Measurements from ENCODE around the gene SCRN2. TPM values are rescaled to one million over a fixed set of nuclear protein-coding genes. Genes with fewer than 3 reads are reported as not detected.

SCRN2 gene
- total and polyA plus RNA-seq, 2 of the 13 experiments (the other 11 are each of a cell fraction or from before 2014, with no cell fraction given): 21.7 to 29.5 TPM

- no peak for TF ChIP-seq GLI4 (CRISPR knock-in tag; IDR thresholded peaks at IDR 0.05; ENCODE audit: borderline replicate concordance)
- no peak for TF ChIP-seq ZNF639 (CRISPR knock-in tag; conservative IDR thresholded peaks at IDR 0.05)
- TF ChIP-seq ZC3H13 (CRISPR knock-in tag; IDR thresholded peaks at IDR 0.05): no peak
- TF ChIP-seq, protein P1, sequence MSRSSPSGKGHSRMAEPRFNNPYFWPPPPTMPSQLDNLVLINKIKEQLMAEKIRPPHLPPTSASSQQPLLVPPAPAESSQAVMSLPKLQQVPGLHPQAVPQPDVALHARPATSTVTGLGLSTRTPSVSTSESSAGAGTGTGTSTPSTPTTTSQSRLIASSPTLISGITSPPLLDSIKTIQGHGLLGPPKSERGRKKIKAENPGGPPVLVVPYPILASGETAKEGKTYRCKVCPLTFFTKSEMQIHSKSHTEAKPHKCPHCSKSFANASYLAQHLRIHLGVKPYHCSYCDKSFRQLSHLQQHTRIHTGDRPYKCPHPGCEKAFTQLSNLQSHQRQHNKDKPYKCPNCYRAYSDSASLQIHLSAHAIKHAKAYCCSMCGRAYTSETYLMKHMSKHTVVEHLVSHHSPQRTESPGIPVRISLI (CRISPR knock-in tag; IDR thresholded peaks at IDR 0.05; ENCODE audit: borderline replicate concordance): no peak
- TF ChIP-seq ZNF333 (CRISPR knock-in tag; IDR thresholded peaks at IDR 0.05; ENCODE audit: borderline replicate concordance): no peak
- no peak for TF ChIP-seq POGZ (CRISPR knock-in tag; IDR thresholded peaks at IDR 0.05)
- TF ChIP-seq, protein P2, sequence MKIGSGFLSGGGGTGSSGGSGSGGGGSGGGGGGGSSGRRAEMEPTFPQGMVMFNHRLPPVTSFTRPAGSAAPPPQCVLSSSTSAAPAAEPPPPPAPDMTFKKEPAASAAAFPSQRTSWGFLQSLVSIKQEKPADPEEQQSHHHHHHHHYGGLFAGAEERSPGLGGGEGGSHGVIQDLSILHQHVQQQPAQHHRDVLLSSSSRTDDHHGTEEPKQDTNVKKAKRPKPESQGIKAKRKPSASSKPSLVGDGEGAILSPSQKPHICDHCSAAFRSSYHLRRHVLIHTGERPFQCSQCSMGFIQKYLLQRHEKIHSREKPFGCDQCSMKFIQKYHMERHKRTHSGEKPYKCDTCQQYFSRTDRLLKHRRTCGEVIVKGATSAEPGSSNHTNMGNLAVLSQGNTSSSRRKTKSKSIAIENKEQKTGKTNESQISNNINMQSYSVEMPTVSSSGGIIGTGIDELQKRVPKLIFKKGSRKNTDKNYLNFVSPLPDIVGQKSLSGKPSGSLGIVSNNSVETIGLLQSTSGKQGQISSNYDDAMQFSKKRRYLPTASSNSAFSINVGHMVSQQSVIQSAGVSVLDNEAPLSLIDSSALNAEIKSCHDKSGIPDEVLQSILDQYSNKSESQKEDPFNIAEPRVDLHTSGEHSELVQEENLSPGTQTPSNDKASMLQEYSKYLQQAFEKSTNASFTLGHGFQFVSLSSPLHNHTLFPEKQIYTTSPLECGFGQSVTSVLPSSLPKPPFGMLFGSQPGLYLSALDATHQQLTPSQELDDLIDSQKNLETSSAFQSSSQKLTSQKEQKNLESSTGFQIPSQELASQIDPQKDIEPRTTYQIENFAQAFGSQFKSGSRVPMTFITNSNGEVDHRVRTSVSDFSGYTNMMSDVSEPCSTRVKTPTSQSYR (CRISPR knock-in tag; IDR thresholded peaks at IDR 0.05; ENCODE audit: borderline replicate concordance): no peak
- TF ChIP-seq ZSCAN21 (CRISPR knock-in tag; IDR thresholded peaks at IDR 0.05; ENCODE audit: borderline replicate concordance): no peak
- TF ChIP-seq ZNF572 (CRISPR knock-in tag; IDR thresholded peaks at IDR 0.05): no peak
- no peak for TF ChIP-seq NBN (conservative IDR thresholded peaks at IDR 0.05)
- TF ChIP-seq ZNF547 (CRISPR knock-in tag; IDR thresholded peaks at IDR 0.05): no peak
- no peaks in the 10 kb centered on the region for H4K20me1 ChIP-seq (ENCODE audit: insufficient read depth, low read length)
- H3K27ac ChIP-seq (ENCODE audit: extremely low read length, insufficient read depth, low read length): no peak overlapping the region
- no peak overlapping the region for H3K4me2 ChIP-seq (ENCODE audit: low read depth, low read length)
- no peak for ATAC-seq
- H3K79me2 ChIP-seq (ENCODE audit: insufficient read depth, low read length): no peaks in the 10 kb centered on the region
- BruUV-seq (replicated peaks): no TSS peak
- H2AFZ ChIP-seq (ENCODE audit: low read length): no peak overlapping the region
- intact Hi-C loops (cut with micrococcal nuclease; ENCODE audit: unreplicated experiment): loop anchor here (5.0 kb wide), 1 partner anchor 651 kb away; no protein-coding TSS in a partner anchor
- in situ Hi-C loops (cut with HindIII; ENCODE audit: extremely low pct_ligation_motif_present, low pct_unique_long_range_greater_than_20kb): no loop called here
- H3K9ac ChIP-seq (ENCODE audit: insufficient read depth, low read depth, low read length): no peak overlapping the region
- peaks cover 6% of the 10 kb centered on the region for H3K4me1 ChIP-seq (ENCODE audit: insufficient read depth, low read length)
- CTCF ChIA-PET (ENCODE audit: low intra/inter-chr PET ratio, low total read pairs): no interaction called here
- no peak for DNase-seq (ENCODE audit: low spot score)
- H3K4me3 ChIP-seq (replicated peaks in 1 of 3; ENCODE audit: insufficient read depth in 1 of 3, low read depth in 2 of 3, low read length in 3 of 3): no peak overlapping the region
- no peaks in the 10 kb centered on the region for H3K36me3 ChIP-seq (replicated peaks in 1 of 2; ENCODE audit: control insufficient read depth in 1 of 2, insufficient read depth in 2 of 2, low read length in 2 of 2)
- no peak for FAIRE-seq
- POLR2A ChIA-PET: no interaction called here
- peaks cover 5 to 45% of the 10 kb centered on the region in 2 experiments for H3K27me3 ChIP-seq (ENCODE audit: control insufficient read depth in 1 of 2, insufficient read depth in 2 of 2, low read length in 2 of 2)
- no peaks in the 10 kb centered on the region for H3K9me3 ChIP-seq (ENCODE audit: low read length)
Observed at GRCh38 chr17:47871048-47871447, 30.0 kb upstream of the SCRN2 start.

All from HepG2 (cell line).